G401.6 (cell line): ENCODE measurements around the gene RBMS2.
A peak's percentile ranks its signal among the peaks of the same experiment; 100 is the strongest.

Experiments
- FAIRE-seq: peaks from 2 replicates; lab custom pipeline; 2012; peaks lifted over from hg19 to GRCh38; lab: Jason Lieb, UNC

Gene RBMS2

GRCh38 chr12:56631790-56632700, 110.4 kb downstream of the RBMS2 start:
- no peak for FAIRE-seq

GRCh38 chr12:56632701-56633467, 111.3 kb downstream of the RBMS2 start:
- FAIRE-seq: no peak

- FAIRE-seq: no peak
Observed at GRCh38 chr12:56633468-56634241, 112.0 kb downstream of the RBMS2 start.

- FAIRE-seq: peak; percentile 48
Observed at GRCh38 chr12:56634242-56634836, 112.7 kb downstream of the RBMS2 start.

GRCh38 chr12:56634837-56635791, 113.5 kb downstream of the RBMS2 start:
- no peak for FAIRE-seq

- FAIRE-seq: no peak
Observed at GRCh38 chr12:56635806-56636674, 114.4 kb downstream of the RBMS2 start.

GRCh38 chr12:56636675-56637540, 115.3 kb downstream of the RBMS2 start:
- peak; percentile 99 for FAIRE-seq

GRCh38 chr12:56637621-56638020, 116.0 kb downstream of the RBMS2 start:
- no peak for FAIRE-seq

GRCh38 chr12:56641219-56641618, 119.6 kb downstream of the RBMS2 start:
- no peak for FAIRE-seq

- no peak for FAIRE-seq
Observed at GRCh38 chr12:56644654-56645053, 123.0 kb downstream of the RBMS2 start.

- no peak for FAIRE-seq
Observed at GRCh38 chr12:56645201-56645716, 123.6 kb downstream of the RBMS2 start.
